Raji (cell line): ENCODE measurements around the gene SLC38A10.

Experiments
- POLR2A ChIP-seq: IDR thresholded peaks from 2 replicates; pipeline ENCODE4 v1.6.1; 2011; ENCODE audit warnings: low read depth, low read length, control low read depth; ENCODE audit not compliant: insufficient read depth

Gene SLC38A10

DNA sequence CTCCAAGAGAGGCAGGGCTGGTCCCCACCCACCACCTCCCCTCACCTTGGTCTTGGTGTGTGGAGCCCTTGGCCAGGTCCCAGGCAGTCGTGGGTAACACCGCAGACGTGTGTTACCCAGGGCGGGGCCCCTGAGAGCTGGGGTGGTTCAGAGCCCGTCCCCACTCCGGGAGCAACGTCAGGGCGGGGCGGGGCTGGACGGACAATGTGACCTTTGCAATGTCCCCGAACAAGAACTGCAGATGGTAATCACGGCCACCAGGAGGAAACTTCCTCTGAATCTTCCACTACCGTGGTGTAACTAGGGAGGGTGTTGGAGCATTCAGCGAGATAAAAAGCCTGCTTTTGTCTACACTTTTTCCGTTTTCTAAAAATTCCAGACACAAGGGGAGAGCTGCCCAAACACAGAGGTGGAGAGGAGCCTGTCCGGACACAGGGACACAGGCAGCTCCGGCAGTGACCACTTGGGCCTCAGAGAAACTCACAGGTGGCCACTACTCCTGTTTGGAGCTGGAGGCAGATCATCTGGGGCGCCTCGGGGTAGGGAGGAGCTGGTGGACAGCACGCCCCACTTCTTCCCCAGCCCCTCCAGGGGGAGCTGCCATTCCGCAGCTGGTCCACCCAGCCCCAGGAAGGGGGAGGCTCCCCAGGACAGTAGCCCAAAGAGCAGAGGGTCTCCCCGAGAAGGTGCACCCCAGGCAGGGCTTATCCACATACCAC lies 14.2 kb upstream of the SLC38A10 start:
- no peak for TF ChIP-seq POLR2A

DNA sequence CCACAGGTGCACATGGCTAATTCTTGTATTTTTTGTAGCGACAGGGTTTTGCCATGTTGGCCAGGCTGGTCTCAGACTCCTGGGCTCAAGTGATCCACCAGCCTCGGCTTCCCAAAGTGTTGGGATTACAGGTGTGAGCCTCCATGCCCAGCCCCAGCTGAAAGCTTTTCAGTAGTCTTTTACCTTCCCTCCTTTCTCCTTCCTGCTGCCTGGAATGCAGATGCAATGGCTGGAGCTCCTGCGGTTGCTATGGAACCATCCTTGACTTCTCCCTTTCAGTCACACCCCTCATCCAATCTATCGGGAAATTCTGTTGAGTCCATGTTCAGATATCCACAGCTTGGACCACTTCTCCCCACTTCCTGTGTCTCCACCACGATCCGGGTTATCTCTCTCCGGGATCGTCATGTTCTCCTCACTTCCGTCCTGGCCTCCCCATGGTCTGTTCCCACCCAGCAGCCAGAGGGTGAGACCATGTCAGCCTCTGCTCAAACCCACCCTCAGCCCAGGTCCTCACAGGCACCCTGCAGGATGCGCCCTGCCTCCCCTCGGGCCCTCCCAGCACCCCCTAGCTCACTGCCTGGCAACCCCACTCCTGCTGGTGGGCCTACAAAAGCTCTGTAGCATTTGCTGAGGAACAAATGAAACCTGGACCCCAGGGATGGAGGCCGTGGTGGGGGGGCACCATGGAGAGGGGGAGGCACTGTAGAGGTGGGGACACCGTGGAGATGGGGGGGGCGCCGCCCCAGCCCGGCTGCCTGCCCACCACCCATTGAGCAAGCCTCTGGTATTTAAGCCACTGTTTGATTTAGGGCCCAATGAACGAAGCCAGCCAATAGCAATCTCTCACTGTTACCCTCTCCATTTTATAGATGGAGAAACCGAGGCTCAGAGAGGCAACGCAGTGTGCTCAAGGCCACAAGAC lies 12.8 kb upstream of the SLC38A10 start:
- no peak for TF ChIP-seq POLR2A

DNA sequence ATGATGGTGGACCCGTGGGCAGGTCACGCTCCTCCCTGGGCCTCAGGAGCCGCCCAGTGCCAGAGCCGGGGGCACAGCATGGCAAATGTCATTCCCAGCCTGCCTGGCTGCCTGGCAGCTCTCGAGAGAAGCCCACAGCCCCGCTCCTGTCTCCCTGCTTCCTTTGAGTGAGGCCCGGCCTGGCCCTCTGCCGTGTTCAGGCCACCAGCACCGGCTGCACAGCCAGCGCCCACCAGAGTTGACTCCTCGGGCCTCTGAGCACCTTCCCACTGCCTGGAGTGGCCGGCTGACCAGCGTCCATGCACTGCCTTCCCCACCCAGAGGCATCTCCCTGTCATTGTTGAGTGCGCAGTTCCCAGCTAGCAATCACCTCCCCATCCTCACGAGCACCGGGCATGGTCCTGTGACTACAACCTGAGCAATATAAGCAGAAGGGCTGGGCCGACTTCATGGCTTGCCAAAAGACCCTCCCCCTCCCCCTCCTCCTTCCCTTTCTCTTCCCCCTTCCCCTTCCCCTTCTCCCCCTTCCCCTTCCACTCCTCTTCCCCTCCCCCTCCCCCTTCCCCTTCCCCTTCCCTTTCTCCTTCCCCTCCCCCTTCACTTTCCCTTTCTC lies 11.9 kb upstream of the SLC38A10 start:
- no peak for TF ChIP-seq POLR2A

DNA sequence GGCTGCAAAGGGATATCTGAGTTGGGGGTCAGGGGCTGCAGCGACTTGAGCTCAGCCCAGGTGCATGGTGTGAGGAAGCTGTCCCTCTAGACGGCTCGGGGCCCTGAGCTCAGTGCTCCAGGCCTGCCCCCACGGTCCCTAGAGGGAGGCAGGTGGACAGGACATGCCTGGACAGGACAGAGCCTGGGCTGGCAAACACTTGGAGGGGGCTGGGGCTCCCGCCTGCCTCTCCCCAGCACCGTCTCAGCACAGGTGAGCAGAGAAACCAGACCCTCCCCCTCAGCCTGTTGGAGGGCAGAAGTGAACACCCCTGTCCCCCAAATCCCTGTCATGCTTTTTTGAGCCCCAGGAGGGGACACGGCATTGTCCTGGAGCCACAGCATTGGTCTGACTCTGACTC lies 11.4 kb upstream of the SLC38A10 start:
- no peak for TF ChIP-seq POLR2A

DNA sequence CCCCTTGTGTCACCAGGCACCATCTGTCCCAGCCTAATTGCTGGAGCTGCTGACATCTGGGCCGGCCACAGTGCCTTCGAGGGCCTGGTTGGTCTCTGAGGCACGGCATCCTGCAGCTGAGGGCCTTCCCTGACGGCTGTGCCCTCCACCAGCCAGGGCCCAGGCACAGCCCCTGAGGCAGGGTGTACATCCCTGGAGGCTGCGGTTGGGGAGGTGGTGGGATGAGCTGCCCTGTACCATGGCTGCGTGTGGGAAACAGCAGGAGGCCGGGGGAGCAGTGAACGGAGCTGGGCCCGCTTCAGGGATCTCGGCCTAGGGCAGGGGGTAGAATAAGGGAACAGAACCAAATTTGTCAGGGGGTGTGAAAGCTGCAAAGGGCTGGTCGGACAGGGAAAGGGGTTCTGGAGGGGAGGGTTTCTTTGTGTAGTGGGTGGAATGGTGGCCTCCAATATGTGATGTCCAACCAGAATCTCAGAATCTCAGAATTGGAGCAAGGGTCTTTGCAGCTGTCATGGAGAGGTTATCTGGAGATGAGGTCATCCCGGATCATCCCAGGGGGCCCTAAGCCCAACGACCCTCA lies 10.0 kb upstream of the SLC38A10 start:
- TF ChIP-seq POLR2A: no peak

DNA sequence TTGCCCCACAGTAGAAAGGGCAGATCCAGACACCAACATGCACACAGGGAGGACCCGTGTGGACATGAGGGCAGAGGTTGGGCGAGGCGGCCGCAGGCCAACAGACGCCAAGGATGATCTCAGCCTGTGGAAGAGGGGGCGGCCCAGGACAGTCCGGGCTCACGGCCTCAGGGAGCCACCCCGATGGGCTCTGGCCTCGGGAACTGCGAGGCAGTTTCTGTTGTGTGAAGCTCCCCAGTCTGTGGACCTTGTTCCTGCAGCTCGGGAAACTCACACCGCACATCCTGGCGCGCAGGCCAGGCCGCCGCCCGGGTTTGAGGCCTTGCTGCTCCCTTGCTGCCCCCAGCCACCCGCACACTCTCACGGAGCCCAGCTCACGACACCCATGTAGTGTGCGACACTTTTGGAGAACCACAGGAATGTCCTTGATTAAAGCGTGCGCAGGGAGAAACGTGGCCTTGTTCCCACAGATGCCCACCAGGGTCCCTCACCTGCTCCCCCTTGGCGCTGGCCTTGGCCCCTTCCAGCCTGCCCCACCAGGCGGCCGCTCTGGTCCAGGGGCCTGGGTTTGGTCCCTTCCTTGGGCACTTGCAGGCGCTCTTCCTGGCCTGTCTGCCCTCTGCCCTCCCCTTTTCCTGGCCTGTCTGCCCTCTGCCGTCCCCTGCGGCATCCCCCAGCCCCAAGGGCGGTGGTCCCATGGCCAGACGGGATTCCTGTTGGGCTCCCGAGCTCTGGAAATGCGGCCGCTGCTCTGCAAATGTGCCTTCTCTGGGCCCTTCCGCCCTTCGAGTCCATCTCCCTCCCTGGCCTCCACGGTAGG lies 9.3 kb upstream of the SLC38A10 start:
- no peak for TF ChIP-seq POLR2A

DNA sequence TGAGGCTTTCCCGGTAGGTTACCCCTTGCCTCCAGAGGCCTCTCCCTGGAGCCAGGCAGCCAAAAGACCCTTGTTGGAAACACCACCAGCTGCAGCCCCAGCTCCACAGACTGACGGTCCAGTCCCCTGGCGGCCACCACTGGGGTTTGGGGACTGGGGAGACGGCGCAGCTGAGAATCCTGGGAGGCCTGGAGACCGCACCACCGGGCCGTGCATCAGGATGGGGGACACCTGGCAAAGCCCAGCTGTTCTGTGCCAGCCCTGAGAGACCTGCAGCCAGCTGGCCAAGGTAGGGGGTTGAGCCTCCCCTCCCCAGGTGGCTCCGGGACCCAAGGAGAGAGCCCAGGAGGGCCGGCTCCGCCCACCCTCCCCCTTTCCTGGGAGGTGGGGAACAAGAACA lies 8.3 kb upstream of the SLC38A10 start:
- TF ChIP-seq POLR2A: no peak

DNA sequence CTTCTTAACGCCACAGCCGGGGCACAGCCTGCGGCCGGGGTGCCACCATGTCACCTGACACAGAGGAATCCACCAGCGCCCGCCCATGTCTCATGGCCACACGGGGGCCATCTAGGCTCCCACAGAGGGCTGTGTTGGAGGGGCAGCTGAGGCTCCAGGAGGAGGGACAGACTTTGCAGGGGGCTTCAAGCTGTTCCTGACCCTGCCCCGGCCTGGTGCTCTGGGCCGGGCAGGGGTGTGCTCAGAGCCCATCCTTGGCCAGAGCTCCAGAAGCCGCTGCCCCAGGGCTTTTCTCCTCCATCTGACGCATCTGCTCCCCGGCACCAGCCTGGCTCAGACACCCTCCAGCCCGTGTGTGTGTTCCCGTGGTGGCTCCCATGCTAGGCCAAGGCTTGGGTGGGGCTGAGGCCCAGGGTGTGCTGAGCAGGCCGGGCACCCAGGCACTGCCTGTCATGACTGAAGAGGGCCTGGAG lies 7.8 kb upstream of the SLC38A10 start:
- no peak for TF ChIP-seq POLR2A

DNA sequence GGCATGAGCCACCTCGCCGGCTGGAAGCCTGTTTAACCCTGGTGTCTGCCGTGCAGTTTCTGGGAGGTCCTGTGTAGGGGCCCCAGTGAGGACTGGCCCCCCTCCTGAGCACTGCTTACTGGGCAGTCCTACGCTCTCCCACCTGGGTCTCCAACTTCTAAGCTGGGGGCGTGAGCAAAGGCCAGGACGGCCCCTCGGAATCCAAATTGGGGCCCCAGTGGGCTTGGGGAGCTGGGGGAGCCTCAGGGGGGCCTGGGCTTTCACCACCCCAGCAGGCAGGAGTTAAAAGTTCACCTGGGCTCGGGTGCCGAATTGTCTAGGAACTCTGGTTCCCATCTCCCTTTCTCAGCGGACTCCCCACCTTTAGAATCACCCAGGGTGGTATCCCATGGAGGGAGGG lies 7.2 kb upstream of the SLC38A10 start:
- TF ChIP-seq POLR2A: no peak

DNA sequence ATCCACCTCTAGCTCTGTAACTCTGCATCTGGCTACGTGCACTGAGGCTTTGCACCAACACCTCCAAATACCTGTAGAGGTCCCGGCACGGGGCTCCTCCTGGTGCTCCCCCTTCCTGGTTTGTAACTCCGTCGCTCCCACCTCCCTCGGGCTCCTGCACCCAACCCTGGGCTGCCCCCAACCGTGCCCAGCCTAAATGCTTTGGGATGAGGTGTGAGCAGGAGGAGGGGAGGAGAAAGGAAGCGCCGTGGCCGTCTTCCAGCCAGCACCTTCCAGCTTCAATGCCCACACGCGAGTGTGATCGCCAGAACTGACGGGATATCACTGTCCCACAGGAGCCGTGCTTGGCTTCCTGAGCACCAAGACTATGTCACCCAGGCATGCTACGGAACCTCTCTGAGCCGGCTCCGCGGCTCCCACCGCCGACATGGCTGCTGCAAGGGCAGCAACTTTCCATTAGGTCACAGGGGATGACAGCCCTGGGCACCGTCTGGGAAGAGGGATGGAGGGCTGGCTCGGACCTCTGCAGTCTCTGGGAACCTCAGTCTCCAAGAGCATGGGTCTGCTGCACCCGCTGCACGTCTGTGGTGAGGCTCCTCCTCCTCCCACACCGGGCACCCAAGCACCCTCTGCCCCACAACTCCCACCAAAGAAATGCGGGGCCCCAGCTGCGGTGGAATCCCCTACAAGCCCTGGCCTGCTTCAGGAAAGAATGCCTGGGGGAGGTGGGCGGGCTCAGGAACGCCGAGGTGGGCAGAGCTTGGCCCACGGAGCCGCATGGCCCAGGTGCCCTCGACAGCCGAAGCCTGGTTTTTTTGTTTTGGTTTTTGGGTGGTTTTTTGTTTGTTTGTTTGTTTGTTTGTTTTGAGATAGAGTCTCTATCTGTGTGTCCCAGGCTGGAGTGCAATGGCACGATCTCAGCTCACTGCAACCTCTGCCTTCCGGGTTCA lies 6.4 kb upstream of the SLC38A10 start:
- TF ChIP-seq POLR2A: no peak

DNA sequence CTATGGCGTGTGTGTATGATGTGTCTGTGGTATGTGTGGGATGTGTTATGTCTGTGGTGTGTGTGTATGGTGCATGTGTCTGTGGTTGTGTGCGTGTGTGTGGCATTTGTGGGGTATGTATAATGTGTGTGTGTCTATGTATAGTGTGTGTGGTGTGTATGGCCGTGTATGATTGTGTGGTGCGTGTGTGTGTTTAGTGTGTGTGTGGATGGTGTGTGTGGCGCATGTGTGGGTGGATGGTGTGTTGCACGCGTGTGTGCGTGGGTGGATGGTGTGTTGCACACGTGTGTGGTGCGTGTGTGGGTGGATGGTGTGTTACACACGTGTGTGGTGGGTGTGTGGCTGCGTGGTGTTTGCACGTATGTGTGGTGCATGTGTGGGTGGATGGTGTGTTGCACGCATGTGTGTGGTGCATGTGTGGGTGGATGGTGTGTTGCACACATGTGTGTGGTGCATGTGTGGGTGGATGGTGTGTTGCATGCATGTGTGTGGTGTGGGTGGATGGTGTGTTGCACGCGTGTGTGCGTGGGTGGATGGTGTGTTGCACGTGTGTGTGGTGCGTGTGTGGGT lies 5.6 kb upstream of the SLC38A10 start:
- TF ChIP-seq POLR2A: no peak

DNA sequence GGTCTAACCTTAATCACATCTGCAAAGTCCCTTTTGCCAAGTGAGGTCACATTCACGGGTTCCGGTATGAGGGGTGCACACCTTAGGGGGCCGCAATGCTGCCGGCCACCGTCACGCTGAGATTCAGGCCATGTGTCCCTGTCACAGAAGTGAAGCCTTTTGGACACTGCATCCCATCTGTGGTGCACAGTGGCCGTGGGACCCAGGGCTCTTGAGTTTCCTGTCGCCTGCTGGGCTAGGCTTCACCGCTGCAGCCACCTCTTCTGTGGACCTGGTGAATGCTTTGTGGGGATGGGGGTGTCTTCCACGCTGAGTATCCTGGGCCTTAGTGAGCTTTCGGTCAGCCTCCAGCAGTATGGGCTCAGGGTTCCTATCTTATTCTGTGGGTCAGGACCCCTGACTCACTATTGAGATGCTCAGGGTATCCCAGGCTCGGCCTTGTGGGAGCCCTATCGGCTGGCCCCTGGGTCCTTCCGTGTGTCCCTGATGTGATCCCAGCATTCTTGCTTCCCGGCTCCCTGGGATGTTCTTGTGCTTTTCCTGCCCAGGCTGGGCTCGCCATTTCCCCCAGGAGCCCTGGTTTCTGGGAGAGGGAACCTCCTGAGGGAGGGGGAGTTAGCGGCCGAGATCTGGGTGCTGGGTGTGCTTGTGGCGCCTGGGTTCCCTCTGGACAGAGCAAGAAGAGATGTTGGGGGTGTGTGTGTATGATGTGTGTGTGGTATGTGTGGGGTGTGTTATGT lies 4.9 kb upstream of the SLC38A10 start:
- TF ChIP-seq POLR2A: no peak

DNA sequence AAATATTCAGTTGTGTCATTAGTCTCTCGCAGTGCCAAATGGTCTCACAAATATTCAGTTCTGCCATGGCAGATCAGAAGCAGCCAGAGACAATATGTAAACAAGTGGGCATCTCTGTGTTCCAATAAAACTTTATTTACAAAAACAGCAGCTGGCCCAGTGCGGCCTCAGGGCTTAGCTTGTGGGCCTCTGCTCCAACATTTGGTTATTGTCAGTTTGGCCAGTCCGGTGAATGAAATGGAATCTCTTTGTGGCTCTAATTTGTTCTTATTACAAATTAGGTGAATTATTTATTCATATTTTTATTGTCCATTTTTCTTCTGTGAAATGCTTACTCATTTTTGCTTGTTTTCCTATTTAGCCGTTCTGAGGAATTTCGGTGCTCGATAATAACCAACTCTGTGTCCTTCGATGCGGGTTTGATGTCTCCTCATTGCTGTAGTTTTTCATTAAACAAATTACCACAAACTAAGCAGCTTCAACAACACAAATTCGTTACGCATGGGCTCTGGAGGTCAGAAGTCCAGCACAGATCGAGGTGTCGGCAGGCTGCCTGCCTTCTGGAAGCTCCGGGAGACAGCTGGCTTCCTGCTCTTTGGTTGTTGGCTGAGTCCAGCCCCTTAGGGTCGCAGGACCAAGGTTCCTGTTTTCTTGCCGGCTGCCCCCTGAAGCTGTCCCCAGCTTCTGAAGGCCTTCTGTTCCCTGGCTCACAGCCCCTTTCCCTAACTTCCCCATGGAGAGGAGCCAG lies 4.1 kb upstream of the SLC38A10 start:
- TF ChIP-seq POLR2A: no peak
